Measurements from ENCODE around the gene PROCA1.
"Not testable (repeated sequence)": the region's sequence is repeated elsewhere in the genome, so short reads cannot be mapped to it uniquely, and the experiment has no call there.

Gene PROCA1

DNA sequence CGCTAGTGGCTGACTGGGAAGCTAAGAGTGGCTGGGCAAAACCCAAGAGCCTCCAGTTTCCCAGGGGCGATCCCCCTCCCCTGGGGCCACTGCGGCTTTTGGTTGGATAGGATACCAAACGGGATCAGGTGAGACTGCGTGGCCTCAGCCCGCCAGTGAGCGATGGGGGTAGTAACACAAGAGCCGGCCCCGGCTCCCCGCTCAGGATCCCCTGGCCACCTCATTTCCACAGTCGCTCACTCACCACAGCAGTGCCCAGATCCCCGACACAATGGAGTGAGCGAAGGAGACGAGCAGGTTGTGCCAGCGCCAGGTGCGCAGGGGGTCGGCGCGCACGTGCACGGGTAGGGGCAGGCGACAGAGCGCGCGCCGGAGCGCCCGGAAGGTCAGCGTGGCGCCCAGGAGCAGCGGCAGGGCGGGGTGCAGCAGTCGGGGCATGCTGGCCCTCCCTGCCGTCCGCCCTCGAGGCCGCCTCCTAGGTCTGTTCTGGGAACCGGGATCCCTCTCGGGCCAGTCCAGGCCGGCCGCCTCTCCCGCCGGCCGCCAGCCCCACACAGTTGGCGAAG, 14.1 kb upstream of the PROCA1 start:
- DNase-seq: peak; percentile 80

DNA sequence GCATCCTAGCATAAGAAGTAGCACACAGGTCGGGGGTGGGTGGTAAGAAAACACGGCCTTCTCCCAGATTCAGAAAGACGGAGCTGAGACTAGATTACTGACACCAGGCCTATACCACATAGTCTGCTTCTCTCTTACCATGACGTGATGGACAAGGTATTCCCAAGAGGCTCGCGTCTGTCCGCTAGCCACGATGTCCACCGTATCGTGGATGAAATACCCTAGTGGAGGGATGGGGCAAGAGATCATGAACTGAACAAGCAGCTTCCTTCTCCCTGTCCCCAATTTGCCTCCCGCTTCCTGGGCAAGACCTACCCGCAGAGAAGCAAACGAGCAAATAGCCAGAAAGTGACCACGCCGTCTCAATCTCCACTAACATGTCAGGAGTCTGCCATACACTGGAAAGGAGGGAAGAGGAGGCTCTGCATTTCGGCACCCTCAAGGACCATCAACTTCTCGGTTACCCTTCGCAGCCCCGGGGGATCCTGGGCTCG, 13.5 kb upstream of the PROCA1 start:
- peak; percentile 60 for DNase-seq

DNA sequence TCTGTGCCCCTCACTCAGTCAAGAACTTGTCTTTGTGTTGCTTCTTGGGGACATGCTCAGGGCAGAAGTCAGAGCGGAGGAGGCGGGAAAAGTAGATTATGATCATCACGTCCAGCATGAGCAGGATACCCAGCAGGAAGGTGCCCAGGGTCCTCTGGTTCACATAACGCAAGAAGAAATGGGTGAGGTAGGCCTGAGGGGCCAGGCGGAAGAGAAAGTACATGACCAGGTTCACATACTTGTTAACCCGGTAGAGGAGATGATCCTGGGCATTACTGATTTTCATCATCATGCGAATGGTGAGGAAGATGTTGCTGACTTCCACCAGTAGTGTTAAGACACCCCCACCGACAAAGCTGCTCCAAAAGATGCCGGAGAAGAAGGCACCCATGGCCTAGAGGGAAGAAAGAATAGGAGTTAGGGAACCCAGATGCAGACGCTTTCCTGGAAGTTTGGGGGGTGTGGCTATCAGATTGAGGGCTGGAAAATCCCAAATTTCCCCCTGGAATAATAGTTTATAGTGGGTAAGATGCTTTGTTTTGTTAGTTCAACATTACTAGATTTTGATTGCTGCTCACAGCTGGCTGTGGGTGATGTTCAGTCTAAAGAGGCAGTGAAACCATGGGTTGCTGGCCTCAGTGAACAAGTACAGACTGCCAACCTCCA, 12.9 kb upstream of the PROCA1 start:
- DNase-seq: no peak

GRCh38 chr17:28723836-28724499, 12.3 kb upstream of the PROCA1 start:
- not testable (repeated sequence) for DNase-seq

GRCh38 chr17:28723159-28723835, 11.6 kb upstream of the PROCA1 start:
- DNase-seq: no peak

GRCh38 chr17:28722417-28723158, 10.9 kb upstream of the PROCA1 start:
- no peak for DNase-seq

DNA sequence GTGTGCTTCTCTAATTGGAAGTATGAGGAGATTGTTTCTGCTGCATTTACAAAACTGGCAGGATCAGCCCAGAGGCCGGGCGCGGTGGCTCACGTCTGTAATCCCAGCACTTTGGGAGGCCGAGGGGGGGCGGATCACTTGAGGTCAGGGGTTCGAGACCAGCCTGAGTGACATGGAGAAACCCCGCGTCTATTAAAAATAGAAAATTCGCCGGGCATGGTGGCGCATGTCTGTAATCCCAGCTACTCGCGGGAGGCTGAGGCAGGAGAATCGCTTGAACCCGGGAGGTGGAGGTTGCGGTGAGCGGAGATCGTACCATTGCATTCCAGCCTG, 9.3 kb upstream of the PROCA1 start:
- not testable (repeated sequence) for DNase-seq

GRCh38 chr17:28720247-28720996, 8.7 kb upstream of the PROCA1 start:
- no peak for DNase-seq

DNA sequence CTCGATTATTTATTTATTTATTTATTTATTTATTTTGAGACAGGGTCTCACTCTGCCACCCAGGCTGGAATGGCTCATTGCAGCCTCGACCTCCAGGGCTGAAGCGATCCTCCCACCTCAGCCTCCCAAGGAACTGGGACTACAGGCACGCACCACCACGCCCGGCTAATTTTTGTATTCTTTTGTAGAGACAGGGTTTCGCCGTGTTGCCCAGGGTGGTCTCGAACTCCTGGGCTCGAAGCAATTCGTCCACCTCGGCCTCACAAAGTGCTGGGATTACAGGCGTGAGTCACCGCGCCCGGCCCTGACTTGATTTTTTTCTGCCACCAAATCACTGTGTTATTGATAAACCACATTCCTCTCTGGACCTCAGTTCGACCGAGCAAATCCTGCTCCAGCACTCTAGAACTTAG, 7.3 kb upstream of the PROCA1 start:
- no peak for DNase-seq

GRCh38 chr17:28718333-28719020, 6.8 kb upstream of the PROCA1 start:
- no peak for DNase-seq

DNA sequence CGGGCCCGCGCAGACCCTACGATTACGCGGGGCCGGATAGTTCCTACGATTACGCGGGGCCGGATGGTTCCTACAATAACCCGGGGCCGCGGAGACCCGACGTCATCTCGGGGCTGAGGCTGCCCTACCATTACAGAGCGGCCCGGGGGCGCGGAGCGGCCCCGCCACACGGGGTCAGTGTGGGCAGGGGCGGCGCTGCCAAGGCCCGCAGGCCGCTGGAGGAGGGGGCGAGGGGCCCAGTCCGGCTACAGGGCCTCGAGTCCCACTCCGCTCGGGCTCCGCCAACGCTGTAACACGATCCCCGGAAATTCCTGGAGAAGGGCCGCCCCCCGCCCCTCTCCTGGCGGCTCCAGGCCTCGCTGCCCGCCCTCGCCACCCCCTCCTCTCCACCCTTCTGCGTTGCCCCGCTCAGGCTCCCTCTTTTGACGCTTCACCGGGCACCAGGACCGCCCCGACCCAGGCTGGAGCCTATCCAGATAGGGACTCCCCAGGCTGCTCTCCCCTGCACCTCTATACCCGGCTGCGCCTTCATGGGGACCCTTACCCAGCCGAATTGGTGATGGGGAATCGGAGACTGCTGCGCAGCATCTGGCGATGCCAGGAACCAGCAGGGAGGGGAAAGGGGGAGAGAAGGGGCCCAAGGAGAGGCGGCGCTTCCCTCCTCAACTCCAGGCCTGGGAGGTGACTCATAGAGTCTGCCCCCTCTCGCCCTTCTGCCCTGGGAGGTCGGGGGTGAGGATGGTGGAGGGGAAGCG, 6.1 kb upstream of the PROCA1 start, which contains the start of gene RAB34:
Gene RAB34 (minus strand): TSS at position 291 of the 755 bp plus-strand sequence. CDS start 602 bp downstream, outside the sequence.
- peak; percentile 96 for DNase-seq

DNA sequence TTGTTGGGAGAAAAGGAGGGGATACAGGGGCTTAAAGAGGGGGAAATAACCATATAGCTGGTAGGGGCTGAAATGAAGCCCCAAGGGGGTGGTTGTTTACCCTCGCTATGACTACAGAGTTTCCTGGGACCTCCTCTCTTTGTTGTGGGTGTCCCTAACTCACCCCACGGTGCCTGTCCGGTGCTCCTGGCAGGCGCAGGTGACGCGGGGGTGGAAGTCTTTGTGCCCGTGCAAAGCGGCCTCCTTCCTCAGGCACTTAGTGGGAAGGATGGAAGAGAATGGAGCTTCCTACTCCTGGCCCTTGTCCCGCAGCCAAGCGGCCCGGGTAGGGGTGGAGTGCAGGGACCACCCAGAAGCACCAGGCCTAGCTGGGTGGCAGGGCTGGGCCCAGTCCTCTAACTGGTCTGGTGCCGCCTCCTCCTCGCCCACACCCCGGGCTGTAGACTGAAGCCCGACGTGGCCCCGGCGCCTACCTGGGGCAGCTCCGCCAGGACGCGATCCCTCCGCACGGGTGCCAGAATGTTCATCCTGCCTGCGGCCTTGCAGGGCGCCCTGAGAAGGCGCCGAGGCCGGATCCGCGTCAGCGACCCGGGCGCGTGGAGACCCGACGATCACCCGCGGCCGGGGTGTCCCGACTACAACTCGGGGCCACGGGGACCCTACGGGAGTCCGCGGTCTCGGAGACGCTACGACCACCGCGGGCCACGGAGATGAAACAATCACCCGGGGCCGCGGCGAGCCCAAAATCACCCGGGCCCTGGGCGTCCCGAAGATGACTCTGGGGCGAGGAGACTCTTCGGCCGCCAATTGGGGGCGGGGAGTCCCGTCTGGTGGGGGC, 5.3 kb upstream of the PROCA1 start:
- DNase-seq: peak; percentile 72

DNA sequence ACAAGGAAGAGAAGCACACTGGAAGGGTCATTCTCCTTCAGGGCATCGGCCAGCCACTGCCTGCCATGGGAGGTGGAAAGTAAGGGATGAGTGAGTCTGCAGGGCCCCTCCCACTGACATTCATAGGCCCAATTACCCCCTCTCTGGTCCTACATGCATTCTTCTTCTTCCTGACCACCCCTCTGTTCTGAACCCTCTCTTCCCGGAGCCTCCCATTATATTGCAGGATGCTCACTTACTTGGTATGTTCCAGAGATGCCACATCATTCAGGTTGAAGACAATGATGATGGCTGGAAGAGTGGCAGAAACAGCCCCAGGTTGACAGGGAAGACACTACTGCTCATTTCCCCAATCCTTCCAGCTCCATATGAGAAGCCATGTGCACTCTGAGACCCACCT, 3.5 kb upstream of the PROCA1 start:
- DNase-seq: no peak

GRCh38 chr17:28714281-28714680, 2.6 kb upstream of the PROCA1 start:
- no peak for DNase-seq

DNA sequence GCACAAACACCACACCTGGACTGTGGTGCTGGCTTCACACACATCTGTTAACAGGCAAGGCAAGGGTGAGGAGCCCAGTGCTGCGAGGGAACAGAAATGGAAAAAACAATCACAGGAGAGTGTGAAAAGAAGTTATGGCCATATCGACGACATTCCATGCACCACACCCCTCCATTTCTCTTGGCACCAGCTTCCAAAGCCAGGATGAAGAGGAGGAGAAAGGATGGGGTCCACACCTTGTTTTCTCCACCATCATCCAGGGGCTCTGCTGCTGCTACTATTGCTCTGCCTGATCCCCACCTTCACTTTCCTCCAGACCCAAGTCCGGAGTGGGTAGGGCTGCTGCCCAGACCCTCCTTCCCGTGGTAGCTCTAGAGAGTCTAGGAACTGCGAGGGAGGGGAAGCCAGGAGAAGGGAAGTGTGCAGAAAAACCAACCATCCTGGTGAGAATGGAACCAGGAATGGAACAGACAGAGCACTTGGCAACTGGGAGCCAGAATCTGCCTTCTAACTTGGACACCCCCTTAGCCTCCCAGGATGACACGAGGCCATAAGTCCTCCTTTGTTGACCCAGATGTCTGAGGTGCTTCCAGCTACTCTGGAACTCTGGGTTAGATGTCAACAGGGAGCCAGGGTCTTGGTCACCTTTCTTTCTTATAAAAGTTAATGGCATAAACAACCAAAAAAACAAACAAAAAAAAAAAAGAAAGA, 1.2 kb upstream of the PROCA1 start:
- no peak for DNase-seq

- DNase-seq: peak; percentile 73
These were observed 480 bp upstream of the PROCA1 start for GRCh38 chr17:28712032-28712704.

GRCh38 chr17:28710861-28711722, 596 bp downstream of the PROCA1 start:
- DNase-seq: peak; percentile 98

Measured in eye (tissue), 1 donor.